Measurements from ENCODE around the gene GPR108. TPM values are rescaled to one million over a fixed set of nuclear protein-coding genes. Genes with fewer than 3 reads are reported as not detected.

GPR108 gene
- total and polyA plus RNA-seq, 2 of the 13 experiments (the other 11 are each of a cell fraction or from before 2014, with no cell fraction given), result 36.4 to 63.0 TPM

DNA sequence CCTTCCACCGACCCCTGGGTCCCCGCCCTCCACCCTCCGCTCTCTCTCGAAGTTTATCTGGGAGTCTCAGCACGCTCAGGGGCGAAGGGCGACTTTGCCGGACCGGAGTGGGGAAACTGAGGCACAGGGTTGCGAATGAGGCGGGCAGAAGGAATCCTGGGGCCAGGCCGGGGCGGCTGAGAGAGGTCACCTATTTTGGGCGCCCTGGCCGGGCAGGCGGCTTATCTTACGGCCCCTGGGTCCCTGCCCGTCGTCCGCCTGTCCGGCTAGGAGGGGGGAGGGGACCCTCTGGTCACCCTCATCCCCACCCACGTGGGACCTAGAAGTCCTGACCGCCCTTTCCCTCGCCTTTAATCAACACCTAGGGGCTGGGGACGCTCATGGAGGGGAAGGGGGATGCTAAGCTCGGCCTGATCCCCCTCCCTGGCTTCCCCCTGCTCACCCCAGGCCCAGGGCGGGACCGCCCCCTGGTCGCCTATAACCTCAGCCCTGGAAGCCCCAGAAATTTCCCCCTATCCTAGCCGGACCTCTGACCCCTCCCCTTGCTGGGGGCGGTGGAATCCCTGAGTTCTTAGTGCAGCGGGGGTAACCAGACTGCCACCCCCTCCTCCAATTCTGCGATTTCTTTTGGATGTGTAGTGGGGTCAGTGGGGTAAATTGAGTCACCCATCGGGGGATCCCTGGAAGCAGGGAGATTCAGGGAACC is 2.7 kb upstream of the GPR108 start (continued):
- TF ChIP-seq HMGXB3 (CRISPR knock-in tag; IDR thresholded peaks at IDR 0.05; ENCODE audit: borderline replicate concordance) (no peak), ZNF343 (CRISPR knock-in tag; IDR thresholded peaks at IDR 0.05) (no peak), ZSCAN31 (CRISPR knock-in tag; IDR thresholded peaks at IDR 0.05; ENCODE audit: low read depth) (no peak), TAF1 (CRISPR knock-in tag; IDR thresholded peaks at IDR 0.05) (no peak), ONECUT2 (CRISPR knock-in tag; IDR thresholded peaks at IDR 0.05) (no peak), KMT2A (CRISPR knock-in tag; IDR thresholded peaks at IDR 0.05) (0 out of 2 replicates have a peak, but pooled peaks have one; percentile 3), LBX2 (CRISPR knock-in tag; IDR thresholded peaks at IDR 0.05; ENCODE audit: borderline replicate concordance) (no peak), ZNF30 (CRISPR knock-in tag; IDR thresholded peaks at IDR 0.05) (no peak), SRSF4 (IDR thresholded peaks at IDR 0.05; ENCODE audit: low read depth, low read length, poor library complexity, severe bottlenecking) (no peak), HCFC1 (IDR thresholded peaks at IDR 0.05; ENCODE audit: low read depth, low read length) (no peak), MTF2 (CRISPR knock-in tag; IDR thresholded peaks at IDR 0.05; ENCODE audit: borderline replicate concordance) (0 out of 2 replicates have a peak, but pooled peaks have one; percentile 33), ZNF180 (CRISPR knock-in tag; IDR thresholded peaks at IDR 0.05; ENCODE audit: borderline replicate concordance, low read depth) (no peak), GMEB2 (CRISPR knock-in tag; IDR thresholded peaks at IDR 0.05; ENCODE audit: low read depth) (no peak)
- TF ChIP-seq, protein P1, sequence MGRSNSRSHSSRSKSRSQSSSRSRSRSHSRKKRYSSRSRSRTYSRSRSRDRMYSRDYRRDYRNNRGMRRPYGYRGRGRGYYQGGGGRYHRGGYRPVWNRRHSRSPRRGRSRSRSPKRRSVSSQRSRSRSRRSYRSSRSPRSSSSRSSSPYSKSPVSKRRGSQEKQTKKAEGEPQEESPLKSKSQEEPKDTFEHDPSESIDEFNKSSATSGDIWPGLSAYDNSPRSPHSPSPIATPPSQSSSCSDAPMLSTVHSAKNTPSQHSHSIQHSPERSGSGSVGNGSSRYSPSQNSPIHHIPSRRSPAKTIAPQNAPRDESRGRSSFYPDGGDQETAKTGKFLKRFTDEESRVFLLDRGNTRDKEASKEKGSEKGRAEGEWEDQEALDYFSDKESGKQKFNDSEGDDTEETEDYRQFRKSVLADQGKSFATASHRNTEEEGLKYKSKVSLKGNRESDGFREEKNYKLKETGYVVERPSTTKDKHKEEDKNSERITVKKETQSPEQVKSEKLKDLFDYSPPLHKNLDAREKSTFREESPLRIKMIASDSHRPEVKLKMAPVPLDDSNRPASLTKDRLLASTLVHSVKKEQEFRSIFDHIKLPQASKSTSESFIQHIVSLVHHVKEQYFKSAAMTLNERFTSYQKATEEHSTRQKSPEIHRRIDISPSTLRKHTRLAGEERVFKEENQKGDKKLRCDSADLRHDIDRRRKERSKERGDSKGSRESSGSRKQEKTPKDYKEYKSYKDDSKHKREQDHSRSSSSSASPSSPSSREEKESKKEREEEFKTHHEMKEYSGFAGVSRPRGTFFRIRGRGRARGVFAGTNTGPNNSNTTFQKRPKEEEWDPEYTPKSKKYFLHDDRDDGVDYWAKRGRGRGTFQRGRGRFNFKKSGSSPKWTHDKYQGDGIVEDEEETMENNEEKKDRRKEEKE (IDR thresholded peaks at IDR 0.05), result no peak
- TF ChIP-seq, protein P2, sequence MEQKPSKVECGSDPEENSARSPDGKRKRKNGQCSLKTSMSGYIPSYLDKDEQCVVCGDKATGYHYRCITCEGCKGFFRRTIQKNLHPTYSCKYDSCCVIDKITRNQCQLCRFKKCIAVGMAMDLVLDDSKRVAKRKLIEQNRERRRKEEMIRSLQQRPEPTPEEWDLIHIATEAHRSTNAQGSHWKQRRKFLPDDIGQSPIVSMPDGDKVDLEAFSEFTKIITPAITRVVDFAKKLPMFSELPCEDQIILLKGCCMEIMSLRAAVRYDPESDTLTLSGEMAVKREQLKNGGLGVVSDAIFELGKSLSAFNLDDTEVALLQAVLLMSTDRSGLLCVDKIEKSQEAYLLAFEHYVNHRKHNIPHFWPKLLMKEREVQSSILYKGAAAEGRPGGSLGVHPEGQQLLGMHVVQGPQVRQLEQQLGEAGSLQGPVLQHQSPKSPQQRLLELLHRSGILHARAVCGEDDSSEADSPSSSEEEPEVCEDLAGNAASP (CRISPR knock-in tag; IDR thresholded peaks at IDR 0.05; ENCODE audit: borderline replicate concordance), result no peak
- TF ChIP-seq, protein P3, sequence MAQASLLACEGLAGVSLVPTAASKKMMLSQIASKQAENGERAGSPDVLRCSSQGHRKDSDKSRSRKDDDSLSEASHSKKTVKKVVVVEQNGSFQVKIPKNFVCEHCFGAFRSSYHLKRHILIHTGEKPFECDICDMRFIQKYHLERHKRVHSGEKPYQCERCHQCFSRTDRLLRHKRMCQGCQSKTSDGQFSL (CRISPR knock-in tag; IDR thresholded peaks at IDR 0.05), result no peak
